HG02571 (cell line): Measurements from ENCODE around the gene GRHL1.

Source experiments
- ATAC-seq: cut with Tn5 transposase; IDR thresholded peaks from one replicate; pipeline ENCODE4 v1.9.1; 2021; ENCODE audit warnings: mild to moderate bottlenecking, moderate library complexity; ENCODE audit not compliant: unreplicated experiment

GRHL1 gene

DNA sequence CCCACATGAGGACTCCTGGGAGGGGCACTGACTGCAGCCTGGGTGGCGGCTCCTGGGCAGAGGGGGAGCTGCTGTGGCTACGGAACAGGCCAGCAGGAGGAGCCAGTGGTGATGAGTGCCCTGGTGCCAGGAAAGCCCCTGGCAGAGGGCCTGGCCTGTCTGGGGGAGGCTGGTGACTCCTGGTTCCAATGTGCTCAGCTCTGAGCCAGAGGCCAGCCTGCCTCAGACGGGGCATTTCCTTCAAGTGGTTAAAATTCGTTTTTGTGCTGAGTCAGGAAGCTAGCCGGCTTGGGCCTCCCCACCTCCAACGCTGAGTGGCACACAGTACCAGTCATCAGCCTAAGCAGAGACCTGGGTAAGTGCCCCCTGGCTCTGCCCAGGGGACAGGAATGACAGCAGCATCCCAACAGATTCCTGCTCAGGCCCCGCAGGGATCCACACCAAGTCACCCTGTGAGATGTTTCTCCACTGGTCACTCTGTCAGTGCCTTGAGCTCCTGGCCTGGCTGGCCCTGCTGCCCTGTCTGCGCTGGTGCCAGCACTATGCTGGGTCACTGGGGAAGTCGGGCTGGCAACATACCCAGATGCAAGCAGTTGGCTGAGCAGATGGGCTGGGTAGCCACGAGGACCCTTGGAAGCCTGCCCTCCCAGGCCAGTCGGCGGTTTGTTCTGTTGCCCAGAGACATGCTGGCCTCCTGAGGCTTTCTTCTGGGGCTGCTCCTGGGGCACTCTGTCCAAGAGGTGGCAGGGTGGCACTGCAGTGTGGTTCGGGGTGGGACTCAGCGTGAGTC lies 84.8 kb downstream of the GRHL1 start:
- no peak for ATAC-seq

DNA sequence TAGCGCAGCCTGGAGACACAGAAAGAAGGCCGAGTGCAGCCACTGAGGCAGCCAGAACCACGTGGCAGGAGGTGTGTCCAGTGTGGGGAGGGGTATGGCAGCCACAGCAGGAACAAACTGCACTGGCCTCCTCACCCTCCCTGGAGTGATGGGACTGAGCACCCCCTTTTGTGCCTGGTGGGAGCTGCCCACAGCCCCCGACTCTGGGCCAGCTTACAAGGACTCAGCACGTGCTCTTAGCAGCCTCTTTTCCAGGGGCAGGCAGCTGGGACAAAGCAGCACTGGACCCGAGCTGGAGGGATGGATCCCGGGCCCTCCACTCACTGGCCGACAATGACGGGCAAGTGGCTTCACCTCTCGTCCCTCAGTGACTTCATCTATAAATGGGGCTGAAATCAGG lies 86.6 kb downstream of the GRHL1 start:
- no peak for ATAC-seq

DNA sequence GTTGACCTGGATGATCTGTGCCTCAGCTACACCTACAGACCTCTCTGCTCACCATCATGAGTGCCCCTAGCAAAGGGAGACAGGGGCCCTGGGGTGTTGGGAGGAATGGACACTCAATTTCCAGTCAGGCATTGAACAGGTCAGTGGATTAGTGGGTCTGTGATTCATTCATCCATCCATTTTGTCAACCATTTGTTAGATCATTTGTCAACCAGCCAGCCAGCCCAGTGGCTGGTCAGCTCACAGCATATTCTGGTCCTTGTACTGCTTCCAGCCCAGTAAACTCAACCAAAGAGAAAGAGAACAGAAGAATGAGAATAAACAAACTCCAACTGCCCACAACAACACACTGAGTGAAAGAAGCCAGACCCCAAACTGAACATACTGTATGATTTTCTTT lies 87.2 kb downstream of the GRHL1 start:
- no peak for ATAC-seq

DNA sequence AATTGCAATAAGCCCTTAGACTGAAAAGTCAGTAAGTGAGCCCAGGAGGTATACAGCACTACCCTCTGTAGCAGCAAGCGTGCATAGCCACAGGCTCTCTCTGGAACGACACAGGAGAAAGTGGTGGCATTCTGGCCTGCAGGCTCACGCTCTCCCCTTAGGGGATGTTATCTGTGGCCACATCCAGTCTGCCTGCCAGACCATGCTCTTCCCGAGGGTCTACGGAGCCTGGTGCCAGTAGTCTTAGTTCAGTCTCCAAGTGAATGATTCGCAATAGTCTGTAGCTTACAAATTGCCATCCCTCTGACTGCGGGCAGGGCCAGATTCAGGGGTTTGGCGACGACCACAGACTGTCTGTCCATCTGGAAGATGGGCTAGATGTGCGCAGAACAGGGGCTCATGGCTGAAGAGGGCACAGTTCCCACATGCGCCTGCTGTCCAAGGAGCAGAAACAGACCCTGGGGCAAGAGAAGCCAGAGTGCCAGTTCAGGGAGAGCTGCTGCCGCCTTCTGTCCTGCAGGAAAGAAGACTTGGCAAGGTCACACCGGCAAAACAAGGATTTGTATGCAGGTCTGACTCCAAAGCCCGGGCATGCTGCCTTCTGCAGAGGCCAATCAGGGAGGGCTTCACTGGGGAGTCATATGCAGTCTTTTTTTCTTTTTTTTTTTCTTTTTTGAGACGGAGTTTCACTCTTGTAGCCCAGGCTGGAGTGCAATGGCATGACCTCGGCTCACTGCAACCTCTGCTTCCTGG lies 88.3 kb downstream of the GRHL1 start:
- ATAC-seq, result no peak

DNA sequence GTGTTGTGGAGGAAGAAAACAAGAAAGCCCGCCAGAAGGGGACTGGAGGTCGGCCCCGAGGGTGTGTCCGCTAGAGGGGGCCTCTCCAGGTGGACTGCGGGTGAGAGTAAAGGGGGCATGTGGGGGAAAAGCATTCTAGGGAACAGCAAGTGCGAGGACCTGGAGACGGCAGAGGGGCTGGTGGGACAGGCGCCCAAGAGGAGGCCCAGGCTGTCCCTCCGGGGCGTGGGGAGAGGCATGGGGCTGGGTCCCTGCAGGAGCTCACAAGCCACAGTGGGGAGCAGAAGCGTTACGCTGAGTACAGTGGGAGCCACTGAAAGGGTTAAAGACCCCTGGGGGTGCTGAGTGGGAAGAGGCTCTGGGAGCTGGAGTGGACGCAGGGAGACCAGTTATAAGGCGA lies 90.2 kb downstream of the GRHL1 start:
- no peak for ATAC-seq

DNA sequence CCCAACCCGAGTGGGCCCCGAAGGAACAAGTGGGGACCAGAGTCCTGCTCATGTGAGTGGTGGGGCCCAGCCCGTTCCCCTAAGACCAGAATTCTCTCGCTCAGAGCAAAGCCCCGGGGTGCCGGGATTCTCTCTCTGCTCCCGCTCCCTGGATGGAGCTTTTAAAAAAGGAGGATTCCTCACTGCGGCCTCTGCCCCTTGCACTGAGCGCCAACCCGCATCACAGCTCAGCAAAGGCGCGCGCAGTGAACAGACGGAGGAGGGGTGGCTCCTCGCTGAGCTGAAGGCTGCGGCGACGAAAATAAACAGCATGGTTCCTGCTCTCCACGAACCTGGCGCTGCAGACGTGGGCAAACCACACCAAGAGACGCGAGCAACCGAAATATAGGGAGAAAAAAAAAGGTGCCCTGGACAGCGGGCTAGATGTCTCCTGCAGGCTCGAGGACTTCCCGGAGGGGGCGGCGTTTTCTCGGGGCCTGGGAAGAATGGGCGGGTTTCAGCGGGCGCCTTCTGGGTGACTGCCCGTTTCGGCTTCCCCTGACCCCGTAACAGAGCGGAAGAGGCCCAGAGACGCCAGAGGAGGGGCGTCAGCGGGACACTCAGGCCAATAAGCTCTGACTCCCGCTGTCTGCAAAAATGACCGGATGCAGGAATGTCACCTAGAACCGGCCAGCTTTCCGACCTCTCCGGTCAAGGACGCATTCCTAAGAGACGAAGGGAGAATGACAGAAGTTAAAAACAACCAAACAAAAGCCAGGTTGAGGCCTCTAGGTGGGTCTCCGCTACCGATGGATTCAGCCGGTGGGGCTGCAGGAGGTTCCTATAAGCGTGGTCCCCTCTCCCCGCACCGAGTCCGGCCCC lies 91.0 kb downstream of the GRHL1 start:
- no peak for ATAC-seq

DNA sequence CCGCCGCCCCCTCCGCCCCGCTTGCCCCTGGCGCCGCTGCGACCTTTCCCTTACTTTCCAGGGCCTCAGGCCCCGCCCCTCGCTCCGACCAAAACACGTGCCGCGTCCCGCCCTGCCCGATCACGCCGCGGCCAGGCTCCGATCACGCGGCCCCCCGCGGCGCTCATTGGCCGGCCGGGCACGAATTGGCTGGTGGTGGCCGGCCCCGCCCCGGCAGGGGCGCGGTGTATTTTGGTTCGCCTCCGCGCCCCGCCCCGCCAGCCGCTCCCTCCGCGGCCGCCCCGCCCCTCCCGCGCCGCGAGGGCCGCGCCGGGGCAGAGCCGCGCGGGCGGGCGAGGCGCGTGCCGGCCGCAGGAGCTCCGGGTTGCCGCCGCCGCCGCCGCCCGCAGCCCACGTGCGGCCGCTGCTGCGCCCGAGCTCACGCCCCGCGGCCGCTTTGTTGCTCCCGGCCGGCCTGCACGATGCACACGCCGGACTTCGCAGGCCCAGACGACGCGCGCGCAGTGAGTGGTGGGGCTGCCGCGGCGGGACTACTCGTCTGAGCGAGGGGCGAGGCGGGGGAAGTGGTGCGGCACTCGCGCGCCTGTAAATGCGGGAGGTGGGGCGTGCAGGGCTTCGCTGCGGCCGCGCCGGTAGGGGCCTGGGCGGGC lies 91.9 kb downstream of the GRHL1 start, which contains the start of gene KLF11:
Gene KLF11 (plus strand): TSS at position 295 of the 650 bp plus-strand sequence. CDS start 167 bp downstream, at position 462.
- ATAC-seq, result peak; percentile 65

DNA sequence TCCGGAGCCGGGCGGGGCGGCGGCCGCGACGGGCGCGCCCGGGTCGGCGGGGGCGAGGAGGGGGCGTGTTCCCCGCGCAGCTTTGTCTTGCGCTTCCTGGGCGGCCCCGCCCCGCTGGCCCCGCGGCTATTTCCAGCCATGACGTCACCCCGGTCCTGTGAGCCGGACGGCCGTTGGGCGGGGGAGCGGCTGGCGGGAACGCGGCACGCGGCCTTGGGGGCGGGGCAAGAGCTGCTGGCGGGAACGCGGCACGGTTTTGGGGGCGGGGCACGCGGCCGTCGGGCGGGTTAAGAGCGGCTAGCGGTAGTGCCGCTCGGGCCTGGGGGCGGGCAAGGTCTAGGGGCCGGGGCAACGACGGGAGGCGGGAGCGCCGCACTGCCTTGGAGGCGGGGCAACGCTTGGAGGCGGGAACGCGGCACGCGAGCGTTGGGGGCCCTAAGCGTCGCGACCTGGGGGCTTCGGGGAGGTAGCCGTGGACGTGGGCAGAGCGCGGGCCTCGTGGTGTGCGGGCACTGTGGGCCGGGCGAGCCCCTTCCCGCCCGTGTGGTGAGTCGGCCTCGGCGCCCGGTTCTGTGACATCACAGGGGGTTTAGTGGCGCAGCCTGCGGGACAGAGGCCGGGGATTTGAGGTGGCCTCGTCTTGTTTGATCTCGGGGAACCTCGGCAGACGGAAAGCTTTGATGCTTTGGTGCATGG lies 92.6 kb downstream of the GRHL1 start:
- peak; percentile 32 for ATAC-seq

DNA sequence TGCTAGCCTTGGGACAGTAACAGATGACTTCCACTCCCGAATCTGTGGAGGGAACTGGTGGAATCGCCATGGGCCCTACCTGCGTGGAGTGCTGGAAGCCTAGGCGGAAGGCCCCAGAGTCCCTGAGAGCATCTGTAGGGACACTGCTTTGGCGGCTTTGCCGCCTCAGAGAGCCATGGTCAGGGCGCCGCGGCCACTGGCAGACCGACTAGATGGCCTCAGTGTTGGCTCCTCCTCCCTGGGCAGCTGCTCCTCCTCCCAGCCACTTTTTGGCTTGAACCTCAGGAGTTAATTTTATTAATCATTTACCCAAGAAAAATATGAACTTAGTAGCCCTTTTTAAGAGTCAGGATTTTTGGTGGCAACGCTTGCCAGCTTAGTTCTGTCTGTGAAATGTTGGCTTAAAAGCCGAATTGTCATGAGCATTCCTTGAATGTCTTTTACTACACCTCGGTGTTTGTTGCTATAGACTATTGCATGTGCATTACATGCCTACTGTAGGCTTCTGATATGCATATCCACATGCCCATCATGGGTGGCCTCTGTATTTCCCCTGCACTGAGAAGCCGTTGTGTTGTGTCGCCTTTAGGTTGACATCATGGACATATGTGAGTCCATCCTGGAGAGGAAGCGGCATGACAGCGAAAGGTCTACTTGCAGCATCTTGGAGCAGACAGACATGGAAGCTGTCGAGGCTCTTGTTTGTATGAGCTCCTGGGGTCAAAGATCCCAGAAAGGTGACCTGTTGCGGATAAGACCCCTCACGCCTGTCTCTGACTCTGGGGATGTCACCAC lies 94.3 kb downstream of the GRHL1 start:
- ATAC-seq, result no peak

DNA sequence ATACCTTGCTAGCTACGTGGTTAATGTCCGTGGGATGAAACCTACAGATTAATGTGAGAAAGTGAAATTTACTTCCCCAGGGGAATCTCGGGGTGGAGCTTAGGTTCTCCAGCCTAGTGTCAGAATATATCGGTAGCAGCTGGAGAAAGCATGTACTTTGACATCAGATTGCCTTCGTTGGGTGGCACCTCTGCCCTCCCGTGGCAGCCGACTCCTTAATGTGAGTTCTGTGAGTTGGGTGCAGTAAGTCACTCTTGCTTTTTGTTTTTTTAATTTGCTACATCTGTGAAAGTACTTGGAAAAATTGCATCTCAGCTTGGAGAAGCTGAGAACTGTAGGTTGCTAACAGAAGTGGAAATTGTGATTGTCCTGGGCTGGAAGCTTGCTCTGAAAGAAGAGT lies 95.4 kb downstream of the GRHL1 start:
- no peak for ATAC-seq

DNA sequence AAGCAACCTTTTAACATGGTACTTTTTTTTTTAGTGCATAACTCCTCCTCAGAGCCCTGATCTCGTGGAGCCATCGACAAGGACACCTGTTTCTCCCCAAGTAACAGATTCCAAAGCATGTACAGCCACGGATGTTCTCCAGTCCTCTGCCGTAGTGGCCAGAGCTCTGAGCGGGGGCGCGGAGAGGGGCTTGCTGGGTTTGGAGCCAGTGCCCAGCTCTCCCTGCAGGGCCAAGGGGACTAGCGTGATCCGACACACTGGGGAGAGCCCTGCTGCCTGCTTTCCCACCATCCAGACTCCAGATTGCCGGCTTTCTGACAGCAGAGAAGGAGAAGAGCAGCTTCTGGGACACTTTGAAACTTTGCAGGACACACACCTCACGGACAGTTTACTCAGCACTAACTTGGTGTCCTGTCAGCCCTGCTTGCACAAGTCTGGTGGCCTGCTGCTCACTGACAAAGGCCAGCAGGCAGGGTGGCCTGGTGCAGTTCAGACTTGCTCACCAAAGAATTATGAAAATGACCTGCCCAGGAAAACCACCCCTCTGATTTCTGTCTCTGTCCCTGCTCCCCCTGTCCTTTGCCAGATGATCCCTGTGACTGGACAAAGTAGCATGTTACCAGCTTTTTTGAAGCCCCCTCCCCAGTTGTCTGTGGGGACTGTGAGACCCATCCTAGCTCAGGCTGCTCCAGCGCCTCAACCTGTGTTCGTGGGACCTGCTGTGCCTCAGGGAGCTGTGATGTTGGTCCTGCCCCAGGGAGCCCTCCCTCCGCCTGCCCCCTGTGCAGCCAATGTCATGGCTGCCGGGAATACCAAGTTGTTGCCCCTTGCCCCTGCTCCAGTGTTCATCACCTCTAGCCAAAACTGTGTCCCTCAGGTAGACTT lies 96.4 kb downstream of the GRHL1 start:
- no peak for ATAC-seq

DNA sequence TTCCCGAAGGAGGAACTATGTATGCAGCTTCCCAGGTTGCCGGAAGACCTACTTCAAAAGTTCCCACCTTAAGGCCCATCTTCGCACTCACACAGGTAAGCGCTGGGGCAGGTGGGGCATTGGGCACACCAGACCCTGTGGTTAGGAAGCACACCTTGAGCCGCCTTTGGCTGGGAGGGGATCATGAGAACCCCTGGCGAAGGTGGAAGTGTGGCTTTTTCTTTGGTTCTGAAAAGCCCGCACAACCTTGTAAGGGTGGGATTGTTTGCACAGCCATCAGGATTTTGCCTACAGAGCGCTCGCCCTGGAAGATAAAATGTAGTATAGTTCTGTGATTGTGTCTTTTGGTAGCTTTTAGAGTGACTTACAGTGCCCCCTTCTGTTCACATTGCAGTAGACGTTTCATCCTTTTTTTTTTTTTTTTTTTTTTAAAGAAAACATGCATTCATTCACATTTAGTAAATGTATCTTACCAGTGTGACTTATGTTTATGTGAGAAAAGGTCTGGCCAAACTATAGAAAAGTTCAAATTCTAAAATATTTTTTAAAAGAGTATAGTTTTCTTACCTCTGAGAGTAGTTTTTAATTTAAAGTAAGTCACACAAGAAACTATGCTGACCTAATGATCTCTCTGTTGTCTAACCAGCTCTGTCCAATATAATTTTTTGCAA lies 97.1 kb downstream of the GRHL1 start:
- no peak for ATAC-seq
